Smooth muscle cell (in vitro differentiated cells): Measurements from ENCODE around the gene CDK6. TPM values are rescaled to one million over a fixed set of nuclear protein-coding genes. Genes with fewer than 3 reads are reported as not detected.

Source experiments
- DNase-seq: peaks from one replicate; lab custom pipeline; 2025; ENCODE audit not compliant: unreplicated experiment; lab: John Stamatoyannopoulos, UW
- H2AFZ ChIP-seq: fragments of 200-600 bp; sonication (generic); 2 replicates; pipeline ENCODE4 v1.6.0; 2016; ENCODE audit warnings: antibody characterized with exemption, low read depth, mild to moderate bottlenecking
- H3F3A ChIP-seq: fragments of 200-600 bp; sonication (generic); 2 replicates; pipeline ENCODE4 v1.6.0; 2017; ENCODE audit warnings: antibody characterized with exemption, low read depth
- H3K27ac ChIP-seq: fragments of 200-600 bp; sonication (generic); 2 replicates; pipeline ENCODE4 v1.5.1; 2016; ENCODE audit warnings: low read depth, mild to moderate bottlenecking
- H3K27me3 ChIP-seq: fragments of 200-600 bp; sonication (generic); 2 replicates; pipeline ENCODE4 v1.6.1; 2016; ENCODE audit warnings: low read depth, mild to moderate bottlenecking
- H3K36me3 ChIP-seq: fragments of 200-600 bp; sonication (generic); 2 replicates; pipeline ENCODE4 v1.5.1; 2016; ENCODE audit warnings: low read depth
- H3K4me1 ChIP-seq: fragments of 200-600 bp; sonication (generic); 2 replicates; pipeline ENCODE4 v1.5.1; 2016; ENCODE audit warnings: low read depth
- H3K4me2 ChIP-seq: fragments of 200-600 bp; sonication (generic); 2 replicates; pipeline ENCODE4 v1.6.0; 2016; ENCODE audit warnings: mild to moderate bottlenecking
- H3K4me3 ChIP-seq: fragments of 200-600 bp; sonication (generic); 2 replicates; pipeline ENCODE4 v1.5.1; 2016; ENCODE audit warnings: mild to moderate bottlenecking
- H3K79me2 ChIP-seq: fragments of 200-600 bp; sonication (generic); 2 replicates; pipeline ENCODE4 v1.6.0; 2016; ENCODE audit warnings: low read depth, mild to moderate bottlenecking
- H3K9ac ChIP-seq: fragments of 200-600 bp; sonication (generic); 2 replicates; pipeline ENCODE4 v1.6.0; 2016; ENCODE audit warnings: low read depth
- H3K9me3 ChIP-seq: fragments of 200-600 bp; sonication (generic); replicated peaks from 2 replicates; pipeline ENCODE4 v1.5.1; 2016; ENCODE audit warnings: low read depth
- H4K20me1 ChIP-seq: fragments of 200-600 bp; sonication (generic); 2 replicates; pipeline ENCODE4 v1.6.0; 2016; ENCODE audit warnings: low read depth
- CTCF ChIP-seq: fragments of 200-600 bp; sonication (generic); IDR thresholded peaks from 2 replicates; pipeline ENCODE4 v1.5.1; 2017; ENCODE audit warnings: borderline replicate concordance, mild to moderate bottlenecking, antibody characterized with exemption; ENCODE audit not compliant: insufficient read depth, poor library complexity, severe bottlenecking
- WGBS: methylation state at CpG from one replicate; pipeline ENCODE4 v1.1.7; 2016; ENCODE audit warnings: low lambda C conversion rate; 5-methylcytosine and 5-hydroxymethylcytosine counted together
- polyA plus RNA-seq: library from polyadenylated mRNA; unstranded; fragments of >200 nt; fragmentation: Nextera tagmentation; extraction: Ambion mirVana; gene quantifications from 2 replicates; pipeline ENCODE4 v1.2.1, GENCODE V29; 2016
- total RNA-seq: library from RNA; depleted of rRNA; stranded (reverse); fragments of >200 nt; gene quantifications from 2 replicates; pipeline ENCODE4 v1.2.3, GENCODE V29; 2014

CDK6 gene
- total and polyA plus RNA-seq, 2 experiments from 2014 or later = 34.2 to 99.2 TPM

GRCh38 chr7:92595281-92595680 lies 241.1 kb downstream of the CDK6 start:
- no peaks in the 10 kb centered on the region for H3K36me3 ChIP-seq
- no peaks in the 10 kb centered on the region for H3K9me3 ChIP-seq
- H3K4me3 ChIP-seq = no peak overlapping the region
- no peak overlapping the region for H3K27ac ChIP-seq
- no peak for DNase-seq
- no peak overlapping the region for H3K4me2 ChIP-seq
- TF ChIP-seq CTCF = no peak
- no peaks in the 10 kb centered on the region for H3K4me1 ChIP-seq
- H3F3A ChIP-seq = no peaks in the 10 kb centered on the region
- no peaks in the 10 kb centered on the region for H4K20me1 ChIP-seq
- no peaks in the 10 kb centered on the region for H3K79me2 ChIP-seq
- no peak overlapping the region for H2AFZ ChIP-seq
- no peak overlapping the region for H3K9ac ChIP-seq
- peaks cover 5% of the 10 kb centered on the region for H3K27me3 ChIP-seq
- WGBS = 71% methylated on average over 4 of the region's 4 CpGs

- TF ChIP-seq CTCF = no peak
- Histone ChIP-seq H4K20me1 (no peaks in the 10 kb centered on the region), H3K4me3 (no peak overlapping the region), H3K9ac (no peak overlapping the region), H3K27me3 (peaks cover 5% of the 10 kb centered on the region), H3K4me2 (no peak overlapping the region), H3K36me3 (no peaks in the 10 kb centered on the region), H3K79me2 (peaks cover under 1% of the 10 kb centered on the region), H3F3A (no peaks in the 10 kb centered on the region), H3K9me3 (no peaks in the 10 kb centered on the region), H2AFZ (no peak overlapping the region), H3K4me1 (no peaks in the 10 kb centered on the region), H3K27ac (no peak overlapping the region)
- 92% methylated on average over 3 of the region's 3 CpGs for WGBS
- DNase-seq = no peak
These were observed 241.6 kb downstream of the CDK6 start for GRCh38 chr7:92594746-92595145.

- peaks cover 6% of the 10 kb centered on the region for H3K4me1 ChIP-seq
- no peak overlapping the region for H3K27ac ChIP-seq
- H3K79me2 ChIP-seq = peaks cover 40% of the 10 kb centered on the region
- TF ChIP-seq CTCF = no peak
- DNase-seq = no peak
- H4K20me1 ChIP-seq = peaks cover 34% of the 10 kb centered on the region
- no peaks in the 10 kb centered on the region for H3K36me3 ChIP-seq
- H3K4me3 ChIP-seq = peak overlapping the region; percentile 84
- WGBS = 64% methylated on average over 19 of the region's 19 CpGs
- H3K27me3 ChIP-seq = no peaks in the 10 kb centered on the region
- H3K4me2 ChIP-seq = peak overlapping the region; percentile 84
- no peaks in the 10 kb centered on the region for H3F3A ChIP-seq
- no peaks in the 10 kb centered on the region for H3K9me3 ChIP-seq
- H3K9ac ChIP-seq = no peak overlapping the region
- peak overlapping the region; percentile 10 for H2AFZ ChIP-seq
These were observed 245.6 kb downstream of the CDK6 start for GRCh38 chr7:92590711-92591310.

- Histone ChIP-seq H3K36me3 (no peaks in the 10 kb centered on the region), H3K9ac (peak overlapping the region; percentile 94), H3K9me3 (no peaks in the 10 kb centered on the region), H3K79me2 (peaks cover 58% of the 10 kb centered on the region), H3K27me3 (no peaks in the 10 kb centered on the region), H3F3A (no peaks in the 10 kb centered on the region), H3K4me3 (peak overlapping the region; percentile 84), H2AFZ (no peak overlapping the region), H3K27ac (peak overlapping the region; percentile 89), H3K4me2 (peak overlapping the region; percentile 84), H3K4me1 (peaks cover 6% of the 10 kb centered on the region), H4K20me1 (peaks cover 52% of the 10 kb centered on the region)
- no peak for TF ChIP-seq CTCF
- WGBS = 34% methylated on average over 7 of the region's 7 CpGs
- no peak for DNase-seq
These were observed 247.3 kb downstream of the CDK6 start for GRCh38 chr7:92589056-92589455.
